GM23338 (cell line): ENCODE measurements around the gene AZU1. TPM values are rescaled to one million over a fixed set of nuclear protein-coding genes. Genes with fewer than 3 reads are reported as not detected.

Experiments used
- ATAC-seq: fragments of 200-7000 bp; cut with Tn5 transposase; 3 replicates; pipeline ENCODE4 v1.9.1; 2020
- DNase-seq: peaks from one replicate; pipeline ENCODE4 v3.0.0-alpha.2; 2015; ENCODE audit warnings: low spot score
- H2AFZ ChIP-seq: fragments of 200-600 bp; sonication (generic); 2 replicates; pipeline ENCODE4 v1.8.0; 2016; ENCODE audit warnings: antibody characterized with exemption, mild to moderate bottlenecking, moderate library complexity
- H3F3A ChIP-seq: fragments of 200-600 bp; sonication (generic); replicated peaks from 2 replicates; pipeline ENCODE4 v1.8.0; 2017; ENCODE audit warnings: antibody characterized with exemption, mixed run types, low read depth
- H3K27ac ChIP-seq: fragments of 200-600 bp; sonication (generic); 2 replicates; pipeline ENCODE4 v1.6.1; 2016; ENCODE audit warnings: low read depth
- H3K27me3 ChIP-seq: fragments of 200-600 bp; sonication (generic); 2 replicates; pipeline ENCODE4 v1.8.0; 2016; ENCODE audit warnings: mild to moderate bottlenecking, mixed run types, moderate library complexity; ENCODE audit not compliant: insufficient read depth
- H3K36me3 ChIP-seq: fragments of 200-600 bp; sonication (generic); 2 replicates; pipeline ENCODE4 v1.8.0; 2016; ENCODE audit warnings: mild to moderate bottlenecking; ENCODE audit not compliant: insufficient read depth
- H3K4me1 ChIP-seq: fragments of 200-600 bp; sonication (generic); 2 replicates; pipeline ENCODE4 v1.8.0; 2016; ENCODE audit warnings: mild to moderate bottlenecking, moderate library complexity; ENCODE audit not compliant: insufficient read depth
- H3K4me2 ChIP-seq: fragments of 200-600 bp; sonication (generic); 2 replicates; pipeline ENCODE4 v1.7.1; 2017; ENCODE audit warnings: mixed run types
- H3K4me3 ChIP-seq: fragments of 200-600 bp; sonication (generic); 2 replicates; pipeline ENCODE4 v1.6.1; 2016; ENCODE audit warnings: mixed run types
- H3K79me2 ChIP-seq: fragments of 200-600 bp; sonication (generic); replicated peaks from 2 replicates; pipeline ENCODE4 v1.8.0; 2017; ENCODE audit warnings: mild to moderate bottlenecking; ENCODE audit not compliant: insufficient read depth
- H3K9me2 ChIP-seq: fragments of 200-600 bp; sonication (generic); 2 replicates; pipeline ENCODE4 v1.8.0; 2017; ENCODE audit not compliant: insufficient read depth
- H4K20me1 ChIP-seq: fragments of 200-600 bp; sonication (generic); replicated peaks from 2 replicates; pipeline ENCODE4 v1.8.0; 2017; ENCODE audit warnings: mild to moderate bottlenecking; ENCODE audit not compliant: insufficient read depth
- H3K27ac Mint-ChIP-seq: 2 replicates; pipeline ENCODE4 v1.8.0; 2020; ENCODE audit warnings: inconsistent platforms, mild to moderate bottlenecking, moderate library complexity, mixed read lengths
- H3K27me3 Mint-ChIP-seq: 3 replicates; pipeline ENCODE4 v1.8.0; 2022; ENCODE audit warnings: low read depth, mild to moderate bottlenecking, moderate library complexity, mixed read lengths, inconsistent platforms; ENCODE audit not compliant: insufficient read depth, poor library complexity
- H3K36me3 Mint-ChIP-seq: 3 replicates; pipeline ENCODE4 v1.8.0; 2021; ENCODE audit warnings: low read depth, mild to moderate bottlenecking, inconsistent platforms, moderate library complexity, mixed read lengths
- H3K4me1 Mint-ChIP-seq: 3 replicates; pipeline ENCODE4 v1.8.0; 2020; ENCODE audit warnings: mild to moderate bottlenecking, inconsistent platforms, mixed read lengths
- H3K4me3 Mint-ChIP-seq: 3 replicates; pipeline ENCODE4 v1.8.0; 2021; ENCODE audit warnings: moderate library complexity, mild to moderate bottlenecking, inconsistent platforms, mixed read lengths
- H3K9me3 Mint-ChIP-seq: 3 replicates; pipeline ENCODE4 v1.8.0; 2020; ENCODE audit warnings: moderate library complexity, mild to moderate bottlenecking, inconsistent platforms, mixed read lengths
- EZH2 ChIP-seq: fragments of 200-600 bp; sonication (generic); IDR thresholded peaks from one replicate; pipeline ENCODE4 v1.8.0; 2017; ENCODE audit warnings: antibody characterized with exemption, mild to moderate bottlenecking, low read depth; ENCODE audit not compliant: unreplicated experiment
- JUNB ChIP-seq: IDR thresholded peaks from one replicate; pipeline ENCODE4 v1.6.1; 2016; ENCODE audit warnings: antibody characterized with exemption; ENCODE audit not compliant: unreplicated experiment
- NANOG ChIP-seq: IDR thresholded peaks from 2 replicates; pipeline ENCODE4 v1.6.1; 2016; ENCODE audit warnings: antibody characterized with exemption, borderline replicate concordance
- POLR2AphosphoS5 ChIP-seq: IDR thresholded peaks from 2 replicates; pipeline ENCODE4 v1.6.1; 2016; ENCODE audit warnings: antibody characterized with exemption, low read depth
- STAT1 ChIP-seq: IDR thresholded peaks from one replicate; pipeline ENCODE4 v1.6.1; 2016; ENCODE audit warnings: antibody characterized with exemption; ENCODE audit not compliant: unreplicated experiment
- ZNF114 ChIP-seq: fragments of 250-450 bp; sonication (Bioruptor Pico); IDR thresholded peaks from 2 replicates; pipeline ENCODE4 v1.5.0; 2020; ENCODE audit warnings: mild to moderate bottlenecking, moderate library complexity
- ZNF331 ChIP-seq: fragments of 250-450 bp; sonication (Bioruptor Pico); IDR thresholded peaks from 2 replicates; pipeline ENCODE4 v1.5.0; 2020; ENCODE audit warnings: low read depth, mild to moderate bottlenecking, moderate library complexity
- polyA plus RNA-seq: library from polyadenylated mRNA; unstranded; fragments of >200 nt; fragmentation: Nextera tagmentation; extraction: Ambion mirVana; gene quantifications from 2 replicates; pipeline ENCODE4 v1.2.1, GENCODE V29; 2016
- total RNA-seq: library from RNA; depleted of rRNA; stranded (reverse); fragments of >200 nt; shearing (Covaris generic); gene quantifications from 2 replicates; pipeline ENCODE4 v1.2.3, GENCODE V29; 2014
- TF ChIP-seq, protein P1 (sequence below): IDR thresholded peaks from one replicate; pipeline ENCODE4 v1.6.1; 2018; ENCODE audit warnings: antibody characterized with exemption; ENCODE audit not compliant: unreplicated experiment
- TF ChIP-seq, protein P2 (sequence below), 2 experiments: fragments of 200-600 bp in 1 of 2; sonication (generic) in 1 of 2; conservative IDR thresholded peaks; 2 replicates each; pipeline versions ENCODE4 v1.5.1 to v1.6.1; 2016 to 2017; ENCODE audit warnings: antibody characterized with exemption in 2 of 2, low read depth in 2 of 2, mild to moderate bottlenecking in 2 of 2, moderate library complexity in 1 of 2
- TF ChIP-seq, protein P3 (sequence below): fragments of 250-450 bp; sonication (Bioruptor Pico); IDR thresholded peaks from 2 replicates; pipeline ENCODE4 v1.5.0; 2020; ENCODE audit warnings: mild to moderate bottlenecking, moderate library complexity
- TF ChIP-seq, protein P4 (sequence below): IDR thresholded peaks from 2 replicates; pipeline ENCODE4 v1.6.1; 2016; ENCODE audit warnings: antibody characterized with exemption

The AZU1 gene
- total and polyA plus RNA-seq, 2 experiments from 2014 or later, result 0.78 to 1.4 TPM

DNA sequence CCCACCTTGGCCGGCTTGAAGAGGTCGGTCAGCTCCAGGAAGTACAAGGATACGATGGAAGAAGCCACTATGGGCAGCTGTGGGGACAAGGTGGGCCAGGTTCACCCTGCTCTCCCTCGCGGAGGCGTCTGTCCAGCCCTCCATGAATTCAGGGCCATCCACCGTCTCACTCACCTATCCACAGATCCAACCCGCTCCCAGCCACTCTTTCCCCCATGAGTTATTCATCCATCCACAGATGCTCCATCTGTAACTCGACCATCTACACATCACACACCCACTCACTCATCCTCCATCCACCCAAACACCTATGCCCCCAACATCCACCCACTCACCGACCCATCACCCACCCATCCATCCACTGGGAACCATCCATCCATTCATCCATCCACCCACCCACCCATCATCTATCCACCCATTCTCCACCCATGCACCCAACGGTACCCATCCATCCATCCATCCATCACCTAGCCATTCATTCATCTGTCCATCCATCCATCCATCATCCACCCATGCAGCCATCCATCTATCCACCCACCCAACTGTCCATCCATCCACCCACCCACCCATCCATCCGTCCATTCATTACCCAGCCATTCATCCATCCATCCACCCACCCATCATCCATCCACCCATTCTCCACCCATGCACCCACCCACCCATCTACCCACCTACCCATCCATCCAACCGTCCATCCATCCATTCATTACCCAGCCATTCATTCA, 11.7 kb upstream of the AZU1 start (continued):
- TF ChIP-seq, protein P1, sequence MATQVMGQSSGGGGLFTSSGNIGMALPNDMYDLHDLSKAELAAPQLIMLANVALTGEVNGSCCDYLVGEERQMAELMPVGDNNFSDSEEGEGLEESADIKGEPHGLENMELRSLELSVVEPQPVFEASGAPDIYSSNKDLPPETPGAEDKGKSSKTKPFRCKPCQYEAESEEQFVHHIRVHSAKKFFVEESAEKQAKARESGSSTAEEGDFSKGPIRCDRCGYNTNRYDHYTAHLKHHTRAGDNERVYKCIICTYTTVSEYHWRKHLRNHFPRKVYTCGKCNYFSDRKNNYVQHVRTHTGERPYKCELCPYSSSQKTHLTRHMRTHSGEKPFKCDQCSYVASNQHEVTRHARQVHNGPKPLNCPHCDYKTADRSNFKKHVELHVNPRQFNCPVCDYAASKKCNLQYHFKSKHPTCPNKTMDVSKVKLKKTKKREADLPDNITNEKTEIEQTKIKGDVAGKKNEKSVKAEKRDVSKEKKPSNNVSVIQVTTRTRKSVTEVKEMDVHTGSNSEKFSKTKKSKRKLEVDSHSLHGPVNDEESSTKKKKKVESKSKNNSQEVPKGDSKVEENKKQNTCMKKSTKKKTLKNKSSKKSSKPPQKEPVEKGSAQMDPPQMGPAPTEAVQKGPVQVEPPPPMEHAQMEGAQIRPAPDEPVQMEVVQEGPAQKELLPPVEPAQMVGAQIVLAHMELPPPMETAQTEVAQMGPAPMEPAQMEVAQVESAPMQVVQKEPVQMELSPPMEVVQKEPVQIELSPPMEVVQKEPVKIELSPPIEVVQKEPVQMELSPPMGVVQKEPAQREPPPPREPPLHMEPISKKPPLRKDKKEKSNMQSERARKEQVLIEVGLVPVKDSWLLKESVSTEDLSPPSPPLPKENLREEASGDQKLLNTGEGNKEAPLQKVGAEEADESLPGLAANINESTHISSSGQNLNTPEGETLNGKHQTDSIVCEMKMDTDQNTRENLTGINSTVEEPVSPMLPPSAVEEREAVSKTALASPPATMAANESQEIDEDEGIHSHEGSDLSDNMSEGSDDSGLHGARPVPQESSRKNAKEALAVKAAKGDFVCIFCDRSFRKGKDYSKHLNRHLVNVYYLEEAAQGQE, result no peak

DNA sequence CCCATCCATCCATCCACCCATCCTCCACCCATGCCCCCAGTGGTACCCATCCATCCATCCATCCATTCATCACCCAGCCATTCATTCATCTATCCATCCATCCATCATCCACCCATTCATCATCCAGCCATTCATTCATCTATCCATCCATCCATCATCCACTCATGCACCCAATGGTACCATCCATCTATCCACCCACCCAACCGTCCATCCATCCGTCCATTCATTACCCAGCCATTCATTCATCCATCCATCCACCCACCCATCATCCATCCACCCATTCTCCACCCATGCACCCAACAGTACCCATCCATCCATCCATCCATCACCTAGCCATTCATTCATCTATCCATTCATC, 11.2 kb upstream of the AZU1 start:
- Histone ChIP-seq H3K79me2 (peaks cover 23% of the 10 kb centered on the region), H4K20me1 (peaks cover 9% of the 10 kb centered on the region), H3K4me3 (no peak overlapping the region), H2AFZ (no peak overlapping the region), H3K4me1 (no peaks in the 10 kb centered on the region), H3K27me3 (no peaks in the 10 kb centered on the region), H3F3A (peaks cover 8% of the 10 kb centered on the region), H3K36me3 (peaks cover 5% of the 10 kb centered on the region; the same call in 1 of the 2 replicates), H3K27ac (no peak overlapping the region), H3K9me2 (0 out of 2 replicates have a peak, but pooled peaks cover 4% of the 10 kb centered on the region), H3K4me2 (no peak overlapping the region)
- Mint-ChIP-seq H3K36me3 (peaks cover 35% of the 10 kb centered on the region), H3K27me3 (peaks cover 24% of the 10 kb centered on the region), H3K4me1 (no peaks in the 10 kb centered on the region), H3K4me3 (no peak overlapping the region; the same call in 2 of the 3 replicates), H3K27ac (no peak overlapping the region), H3K9me3 (peaks cover 2% of the 10 kb centered on the region; the same call in 2 of the 3 replicates)
- DNase-seq, result no peak
- ATAC-seq, result no peak
- no peak for TF ChIP-seq JUNB
- TF ChIP-seq ZNF331 (CRISPR knock-in tag), result no peak
- TF ChIP-seq POLR2AphosphoS5, result no peak
- TF ChIP-seq, protein P2, sequence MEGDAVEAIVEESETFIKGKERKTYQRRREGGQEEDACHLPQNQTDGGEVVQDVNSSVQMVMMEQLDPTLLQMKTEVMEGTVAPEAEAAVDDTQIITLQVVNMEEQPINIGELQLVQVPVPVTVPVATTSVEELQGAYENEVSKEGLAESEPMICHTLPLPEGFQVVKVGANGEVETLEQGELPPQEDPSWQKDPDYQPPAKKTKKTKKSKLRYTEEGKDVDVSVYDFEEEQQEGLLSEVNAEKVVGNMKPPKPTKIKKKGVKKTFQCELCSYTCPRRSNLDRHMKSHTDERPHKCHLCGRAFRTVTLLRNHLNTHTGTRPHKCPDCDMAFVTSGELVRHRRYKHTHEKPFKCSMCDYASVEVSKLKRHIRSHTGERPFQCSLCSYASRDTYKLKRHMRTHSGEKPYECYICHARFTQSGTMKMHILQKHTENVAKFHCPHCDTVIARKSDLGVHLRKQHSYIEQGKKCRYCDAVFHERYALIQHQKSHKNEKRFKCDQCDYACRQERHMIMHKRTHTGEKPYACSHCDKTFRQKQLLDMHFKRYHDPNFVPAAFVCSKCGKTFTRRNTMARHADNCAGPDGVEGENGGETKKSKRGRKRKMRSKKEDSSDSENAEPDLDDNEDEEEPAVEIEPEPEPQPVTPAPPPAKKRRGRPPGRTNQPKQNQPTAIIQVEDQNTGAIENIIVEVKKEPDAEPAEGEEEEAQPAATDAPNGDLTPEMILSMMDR (conservative IDR thresholded peaks at IDR 0.05; ENCODE audit: low read depth in 2 of 2), result no peak
- no peak for TF ChIP-seq EZH2
- TF ChIP-seq STAT1, result no peak
- TF ChIP-seq, protein P3, sequence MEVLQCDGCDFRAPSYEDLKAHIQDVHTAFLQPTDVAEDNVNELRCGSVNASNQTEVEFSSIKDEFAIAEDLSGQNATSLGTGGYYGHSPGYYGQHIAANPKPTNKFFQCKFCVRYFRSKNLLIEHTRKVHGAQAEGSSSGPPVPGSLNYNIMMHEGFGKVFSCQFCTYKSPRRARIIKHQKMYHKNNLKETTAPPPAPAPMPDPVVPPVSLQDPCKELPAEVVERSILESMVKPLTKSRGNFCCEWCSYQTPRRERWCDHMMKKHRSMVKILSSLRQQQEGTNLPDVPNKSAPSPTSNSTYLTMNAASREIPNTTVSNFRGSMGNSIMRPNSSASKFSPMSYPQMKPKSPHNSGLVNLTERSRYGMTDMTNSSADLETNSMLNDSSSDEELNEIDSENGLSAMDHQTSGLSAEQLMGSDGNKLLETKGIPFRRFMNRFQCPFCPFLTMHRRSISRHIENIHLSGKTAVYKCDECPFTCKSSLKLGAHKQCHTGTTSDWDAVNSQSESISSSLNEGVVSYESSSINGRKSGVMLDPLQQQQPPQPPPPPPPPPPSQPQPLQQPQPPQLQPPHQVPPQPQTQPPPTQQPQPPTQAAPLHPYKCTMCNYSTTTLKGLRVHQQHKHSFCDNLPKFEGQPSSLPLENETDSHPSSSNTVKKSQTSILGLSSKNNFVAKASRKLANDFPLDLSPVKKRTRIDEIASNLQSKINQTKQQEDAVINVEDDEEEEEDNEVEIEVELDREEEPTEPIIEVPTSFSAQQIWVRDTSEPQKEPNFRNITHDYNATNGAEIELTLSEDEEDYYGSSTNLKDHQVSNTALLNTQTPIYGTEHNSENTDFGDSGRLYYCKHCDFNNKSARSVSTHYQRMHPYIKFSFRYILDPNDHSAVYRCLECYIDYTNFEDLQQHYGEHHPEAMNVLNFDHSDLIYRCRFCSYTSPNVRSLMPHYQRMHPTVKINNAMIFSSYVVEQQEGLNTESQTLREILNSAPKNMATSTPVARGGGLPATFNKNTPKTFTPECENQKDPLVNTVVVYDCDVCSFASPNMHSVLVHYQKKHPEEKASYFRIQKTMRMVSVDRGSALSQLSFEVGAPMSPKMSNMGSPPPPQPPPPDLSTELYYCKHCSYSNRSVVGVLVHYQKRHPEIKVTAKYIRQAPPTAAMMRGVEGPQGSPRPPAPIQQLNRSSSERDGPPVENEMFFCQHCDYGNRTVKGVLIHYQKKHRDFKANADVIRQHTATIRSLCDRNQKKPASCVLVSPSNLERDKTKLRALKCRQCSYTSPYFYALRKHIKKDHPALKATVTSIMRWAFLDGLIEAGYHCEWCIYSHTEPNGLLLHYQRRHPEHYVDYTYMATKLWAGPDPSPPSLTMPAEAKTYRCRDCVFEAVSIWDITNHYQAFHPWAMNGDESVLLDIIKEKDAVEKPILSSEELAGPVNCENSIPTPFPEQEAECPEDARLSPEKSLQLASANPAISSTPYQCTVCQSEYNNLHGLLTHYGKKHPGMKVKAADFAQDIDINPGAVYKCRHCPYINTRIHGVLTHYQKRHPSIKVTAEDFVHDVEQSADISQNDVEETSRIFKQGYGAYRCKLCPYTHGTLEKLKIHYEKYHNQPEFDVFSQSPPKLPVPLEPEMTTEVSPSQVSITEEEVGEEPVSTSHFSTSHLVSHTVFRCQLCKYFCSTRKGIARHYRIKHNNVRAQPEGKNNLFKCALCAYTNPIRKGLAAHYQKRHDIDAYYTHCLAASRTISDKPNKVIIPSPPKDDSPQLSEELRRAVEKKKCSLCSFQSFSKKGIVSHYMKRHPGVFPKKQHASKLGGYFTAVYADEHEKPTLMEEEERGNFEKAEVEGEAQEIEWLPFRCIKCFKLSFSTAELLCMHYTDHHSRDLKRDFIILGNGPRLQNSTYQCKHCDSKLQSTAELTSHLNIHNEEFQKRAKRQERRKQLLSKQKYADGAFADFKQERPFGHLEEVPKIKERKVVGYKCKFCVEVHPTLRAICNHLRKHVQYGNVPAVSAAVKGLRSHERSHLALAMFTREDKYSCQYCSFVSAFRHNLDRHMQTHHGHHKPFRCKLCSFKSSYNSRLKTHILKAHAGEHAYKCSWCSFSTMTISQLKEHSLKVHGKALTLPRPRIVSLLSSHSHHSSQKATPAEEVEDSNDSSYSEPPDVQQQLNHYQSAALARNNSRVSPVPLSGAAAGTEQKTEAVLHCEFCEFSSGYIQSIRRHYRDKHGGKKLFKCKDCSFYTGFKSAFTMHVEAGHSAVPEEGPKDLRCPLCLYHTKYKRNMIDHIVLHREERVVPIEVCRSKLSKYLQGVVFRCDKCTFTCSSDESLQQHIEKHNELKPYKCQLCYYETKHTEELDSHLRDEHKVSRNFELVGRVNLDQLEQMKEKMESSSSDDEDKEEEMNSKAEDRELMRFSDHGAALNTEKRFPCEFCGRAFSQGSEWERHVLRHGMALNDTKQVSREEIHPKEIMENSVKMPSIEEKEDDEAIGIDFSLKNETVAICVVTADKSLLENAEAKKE (CRISPR knock-in tag), result no peak
- no peak for TF ChIP-seq NANOG
- TF ChIP-seq, protein P4, sequence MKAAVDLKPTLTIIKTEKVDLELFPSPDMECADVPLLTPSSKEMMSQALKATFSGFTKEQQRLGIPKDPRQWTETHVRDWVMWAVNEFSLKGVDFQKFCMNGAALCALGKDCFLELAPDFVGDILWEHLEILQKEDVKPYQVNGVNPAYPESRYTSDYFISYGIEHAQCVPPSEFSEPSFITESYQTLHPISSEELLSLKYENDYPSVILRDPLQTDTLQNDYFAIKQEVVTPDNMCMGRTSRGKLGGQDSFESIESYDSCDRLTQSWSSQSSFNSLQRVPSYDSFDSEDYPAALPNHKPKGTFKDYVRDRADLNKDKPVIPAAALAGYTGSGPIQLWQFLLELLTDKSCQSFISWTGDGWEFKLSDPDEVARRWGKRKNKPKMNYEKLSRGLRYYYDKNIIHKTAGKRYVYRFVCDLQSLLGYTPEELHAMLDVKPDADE, result no peak
- no peak for TF ChIP-seq ZNF114 (CRISPR knock-in tag)
